Smooth muscle cell (in vitro differentiated cells): ENCODE measurements around the gene ASB4. TPM values are rescaled to one million over a fixed set of nuclear protein-coding genes. Genes with fewer than 3 reads are reported as not detected.

Source experiments
- DNase-seq: peaks from one replicate; lab custom pipeline; 2025; ENCODE audit not compliant: unreplicated experiment; lab: John Stamatoyannopoulos, UW
- H2AFZ ChIP-seq: fragments of 200-600 bp; sonication (generic); 2 replicates; pipeline ENCODE4 v1.6.0; 2016; ENCODE audit warnings: antibody characterized with exemption, low read depth, mild to moderate bottlenecking
- H3F3A ChIP-seq: fragments of 200-600 bp; sonication (generic); 2 replicates; pipeline ENCODE4 v1.6.0; 2017; ENCODE audit warnings: antibody characterized with exemption, low read depth
- H3K27ac ChIP-seq: fragments of 200-600 bp; sonication (generic); 2 replicates; pipeline ENCODE4 v1.5.1; 2016; ENCODE audit warnings: low read depth, mild to moderate bottlenecking
- H3K27me3 ChIP-seq: fragments of 200-600 bp; sonication (generic); 2 replicates; pipeline ENCODE4 v1.6.1; 2016; ENCODE audit warnings: low read depth, mild to moderate bottlenecking
- H3K36me3 ChIP-seq: fragments of 200-600 bp; sonication (generic); 2 replicates; pipeline ENCODE4 v1.5.1; 2016; ENCODE audit warnings: low read depth
- H3K4me1 ChIP-seq: fragments of 200-600 bp; sonication (generic); 2 replicates; pipeline ENCODE4 v1.5.1; 2016; ENCODE audit warnings: low read depth
- H3K4me2 ChIP-seq: fragments of 200-600 bp; sonication (generic); 2 replicates; pipeline ENCODE4 v1.6.0; 2016; ENCODE audit warnings: mild to moderate bottlenecking
- H3K4me3 ChIP-seq: fragments of 200-600 bp; sonication (generic); 2 replicates; pipeline ENCODE4 v1.5.1; 2016; ENCODE audit warnings: mild to moderate bottlenecking
- H3K79me2 ChIP-seq: fragments of 200-600 bp; sonication (generic); 2 replicates; pipeline ENCODE4 v1.6.0; 2016; ENCODE audit warnings: low read depth, mild to moderate bottlenecking
- H3K9ac ChIP-seq: fragments of 200-600 bp; sonication (generic); 2 replicates; pipeline ENCODE4 v1.6.0; 2016; ENCODE audit warnings: low read depth
- H3K9me3 ChIP-seq: fragments of 200-600 bp; sonication (generic); replicated peaks from 2 replicates; pipeline ENCODE4 v1.5.1; 2016; ENCODE audit warnings: low read depth
- H4K20me1 ChIP-seq: fragments of 200-600 bp; sonication (generic); 2 replicates; pipeline ENCODE4 v1.6.0; 2016; ENCODE audit warnings: low read depth
- WGBS: methylation state at CpG from one replicate; pipeline ENCODE4 v1.1.7; 2016; ENCODE audit warnings: low lambda C conversion rate; 5-methylcytosine and 5-hydroxymethylcytosine counted together
- polyA plus RNA-seq: library from polyadenylated mRNA; unstranded; fragments of >200 nt; fragmentation: Nextera tagmentation; extraction: Ambion mirVana; gene quantifications from 2 replicates; pipeline ENCODE4 v1.2.1, GENCODE V29; 2016
- total RNA-seq: library from RNA; depleted of rRNA; stranded (reverse); fragments of >200 nt; gene quantifications from 2 replicates; pipeline ENCODE4 v1.2.3, GENCODE V29; 2014
- TF ChIP-seq, protein P1 (sequence below): fragments of 200-600 bp; sonication (generic); IDR thresholded peaks from 2 replicates; pipeline ENCODE4 v1.5.1; 2017; ENCODE audit warnings: borderline replicate concordance, mild to moderate bottlenecking, antibody characterized with exemption; ENCODE audit not compliant: insufficient read depth, poor library complexity, severe bottlenecking

Gene ASB4
- total and polyA plus RNA-seq, 2 experiments from 2014 or later: not detected

DNA sequence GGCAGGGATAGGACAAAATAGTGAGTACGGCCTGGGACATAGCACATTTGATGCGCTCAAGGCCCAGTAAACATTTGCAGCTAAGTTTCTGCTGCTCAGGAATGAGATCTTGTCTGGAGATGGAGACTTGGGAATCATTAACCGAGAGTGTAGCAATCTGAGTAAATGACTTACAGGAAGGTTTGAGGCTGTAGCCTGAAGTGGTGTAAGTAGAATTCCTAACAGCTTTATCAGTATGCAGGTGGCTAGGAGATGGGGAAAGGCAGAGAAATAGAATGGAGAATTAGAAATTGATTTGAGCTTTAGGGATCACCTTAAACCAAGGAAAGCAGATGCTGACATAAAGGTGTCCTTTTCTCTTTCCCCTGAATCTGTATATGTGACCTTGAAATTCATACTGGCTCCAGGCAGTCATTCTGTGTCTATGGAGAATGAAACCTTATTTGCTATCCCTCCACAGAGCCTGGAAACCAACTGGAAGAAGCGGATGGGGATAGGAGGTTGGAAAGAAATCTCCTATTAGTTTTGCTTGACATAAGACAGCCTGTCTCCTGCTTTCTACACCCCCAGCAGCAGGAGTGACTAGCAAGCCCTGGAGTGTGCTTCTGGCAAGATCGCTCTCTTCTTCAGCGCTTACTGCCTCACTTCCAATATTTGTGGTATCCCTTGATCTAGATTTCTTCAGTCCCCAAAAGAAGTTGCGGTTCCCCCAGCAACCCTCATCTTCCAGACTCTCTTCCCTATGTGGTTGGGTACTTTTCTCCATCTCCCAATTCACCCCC, 44.5 kb upstream of the ASB4 start:
- Histone ChIP-seq H3K9me3 (no peaks in the 10 kb centered on the region), H3K79me2 (no peaks in the 10 kb centered on the region), H3K4me2 (no peak overlapping the region), H3K4me3 (no peak overlapping the region), H3F3A (no peaks in the 10 kb centered on the region), H3K9ac (no peak overlapping the region), H4K20me1 (no peaks in the 10 kb centered on the region), H3K36me3 (no peaks in the 10 kb centered on the region), H3K27ac (no peak overlapping the region), H2AFZ (no peak overlapping the region), H3K27me3 (no peaks in the 10 kb centered on the region), H3K4me1 (no peaks in the 10 kb centered on the region)
- DNase-seq: no peak
- TF ChIP-seq, protein P1, sequence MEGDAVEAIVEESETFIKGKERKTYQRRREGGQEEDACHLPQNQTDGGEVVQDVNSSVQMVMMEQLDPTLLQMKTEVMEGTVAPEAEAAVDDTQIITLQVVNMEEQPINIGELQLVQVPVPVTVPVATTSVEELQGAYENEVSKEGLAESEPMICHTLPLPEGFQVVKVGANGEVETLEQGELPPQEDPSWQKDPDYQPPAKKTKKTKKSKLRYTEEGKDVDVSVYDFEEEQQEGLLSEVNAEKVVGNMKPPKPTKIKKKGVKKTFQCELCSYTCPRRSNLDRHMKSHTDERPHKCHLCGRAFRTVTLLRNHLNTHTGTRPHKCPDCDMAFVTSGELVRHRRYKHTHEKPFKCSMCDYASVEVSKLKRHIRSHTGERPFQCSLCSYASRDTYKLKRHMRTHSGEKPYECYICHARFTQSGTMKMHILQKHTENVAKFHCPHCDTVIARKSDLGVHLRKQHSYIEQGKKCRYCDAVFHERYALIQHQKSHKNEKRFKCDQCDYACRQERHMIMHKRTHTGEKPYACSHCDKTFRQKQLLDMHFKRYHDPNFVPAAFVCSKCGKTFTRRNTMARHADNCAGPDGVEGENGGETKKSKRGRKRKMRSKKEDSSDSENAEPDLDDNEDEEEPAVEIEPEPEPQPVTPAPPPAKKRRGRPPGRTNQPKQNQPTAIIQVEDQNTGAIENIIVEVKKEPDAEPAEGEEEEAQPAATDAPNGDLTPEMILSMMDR: no peak
- WGBS: 66% methylated on average over 7 of the region's 7 CpGs

DNA sequence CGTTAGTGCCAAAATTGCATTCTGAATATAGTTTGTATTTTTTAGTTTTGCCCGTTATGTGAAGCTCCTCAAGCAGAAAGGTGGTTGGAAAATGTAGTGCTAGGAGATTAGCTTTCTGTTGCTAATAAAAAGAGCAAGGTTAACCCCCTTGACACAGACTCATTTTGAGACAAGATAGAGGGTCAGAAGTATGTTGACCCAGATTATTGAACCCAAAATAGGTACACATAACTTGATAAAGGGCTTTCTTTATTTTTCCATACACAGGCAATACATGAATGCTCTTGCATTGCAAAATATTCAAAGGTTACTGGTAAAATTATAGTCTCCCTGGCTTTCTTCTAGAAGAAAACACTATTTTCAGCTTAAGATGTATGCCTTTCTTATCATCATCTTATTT, 40.9 kb upstream of the ASB4 start:
- TF ChIP-seq, protein P1: no peak
- DNase-seq: no peak
- Histone ChIP-seq H3K4me2 (no peak overlapping the region), H3K27me3 (no peaks in the 10 kb centered on the region), H2AFZ (no peak overlapping the region), H3K9ac (no peak overlapping the region), H3K9me3 (no peaks in the 10 kb centered on the region), H3K79me2 (no peaks in the 10 kb centered on the region), H3K36me3 (no peaks in the 10 kb centered on the region), H3F3A (no peaks in the 10 kb centered on the region), H4K20me1 (no peaks in the 10 kb centered on the region), H3K4me1 (no peaks in the 10 kb centered on the region), H3K4me3 (no peak overlapping the region), H3K27ac (no peak overlapping the region)
- 85% methylated on average over 2 of the region's 2 CpGs for WGBS

DNA sequence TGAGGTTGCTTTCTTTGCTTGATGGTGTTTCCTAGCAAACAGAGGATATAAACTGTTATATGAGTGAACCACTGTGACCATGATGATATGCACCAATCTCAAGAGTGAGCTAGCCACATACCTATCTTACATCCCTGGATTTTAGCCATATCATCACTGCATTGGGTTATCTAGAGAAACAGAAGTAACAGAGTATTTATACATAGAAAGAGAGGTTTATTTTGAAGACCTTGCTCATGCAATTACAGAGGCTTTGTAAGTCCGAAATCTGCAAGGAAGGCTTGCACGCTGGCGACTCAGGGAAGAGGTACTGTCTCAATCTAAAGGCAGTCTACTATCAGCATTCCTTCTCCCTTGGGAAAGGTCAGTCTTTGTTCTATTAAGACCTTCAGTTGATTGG, 39.1 kb upstream of the ASB4 start:
- Histone ChIP-seq H3K36me3 (no peaks in the 10 kb centered on the region), H2AFZ (no peak overlapping the region), H3K4me1 (no peaks in the 10 kb centered on the region), H3K4me2 (no peak overlapping the region), H4K20me1 (no peaks in the 10 kb centered on the region), H3K9ac (no peak overlapping the region), H3K27ac (no peak overlapping the region), H3F3A (no peaks in the 10 kb centered on the region), H3K9me3 (no peaks in the 10 kb centered on the region), H3K27me3 (no peaks in the 10 kb centered on the region), H3K4me3 (no peak overlapping the region), H3K79me2 (no peaks in the 10 kb centered on the region)
- no peak for DNase-seq
- TF ChIP-seq, protein P1: no peak
- 98% methylated on average over 3 of the region's 3 CpGs for WGBS
